ENCODE measurements around the gene CYBRD1.

The CYBRD1 gene

GRCh38 chr2:171557363-171557762 lies 35.1 kb downstream of the CYBRD1 start:
- peak in 1 of 5 experiments; percentile 60 for DNase-seq

GRCh38 chr2:171563301-171563700 lies 41.0 kb downstream of the CYBRD1 start:
- DNase-seq, result no peak

- no peak for DNase-seq
Observed at GRCh38 chr2:171564463-171564862, 42.2 kb downstream of the CYBRD1 start.

GRCh38 chr2:171566057-171566456 lies 43.8 kb downstream of the CYBRD1 start:
- DNase-seq, result no peak

GRCh38 chr2:171566753-171567152 lies 44.5 kb downstream of the CYBRD1 start:
- DNase-seq, result no peak

- DNase-seq, result no peak
Observed at GRCh38 chr2:171568089-171568488, 45.8 kb downstream of the CYBRD1 start.

GRCh38 chr2:171571721-171572120 lies 49.4 kb downstream of the CYBRD1 start:
- no peak for DNase-seq

- peak; percentile 48 to 82 (median 68) for DNase-seq
Observed at GRCh38 chr2:171574149-171574795, 52.0 kb downstream of the CYBRD1 start.

GRCh38 chr2:171575606-171576005 lies 53.3 kb downstream of the CYBRD1 start:
- no peak for DNase-seq

- DNase-seq, result no peak
Observed at GRCh38 chr2:171578127-171578803, 56.0 kb downstream of the CYBRD1 start.

- no peak for DNase-seq
Observed at GRCh38 chr2:171579481-171579880, 57.2 kb downstream of the CYBRD1 start.

GRCh38 chr2:171583566-171583965 lies 61.3 kb downstream of the CYBRD1 start:
- DNase-seq, result no peak

GRCh38 chr2:171584001-171584400 lies 61.7 kb downstream of the CYBRD1 start:
- no peak for DNase-seq

GRCh38 chr2:171587132-171587531 lies 64.9 kb downstream of the CYBRD1 start:
- DNase-seq, result no peak

GRCh38 chr2:171587567-171587966 lies 65.3 kb downstream of the CYBRD1 start:
- no peak for DNase-seq

GRCh38 chr2:171590116-171590515 lies 67.8 kb downstream of the CYBRD1 start:
- DNase-seq, result no peak

GRCh38 chr2:171592036-171592555 lies 69.8 kb downstream of the CYBRD1 start:
- no peak for DNase-seq

GRCh38 chr2:171595456-171595855 lies 73.2 kb downstream of the CYBRD1 start:
- DNase-seq, result no peak

- DNase-seq, result no peak
Observed at GRCh38 chr2:171595896-171596295, 73.6 kb downstream of the CYBRD1 start.

GRCh38 chr2:171598713-171599319 lies 76.5 kb downstream of the CYBRD1 start:
- DNase-seq, result peak in 4 of 5 experiments; percentile 6 to 73 (median 20)

- no peak for DNase-seq
Observed at GRCh38 chr2:171600126-171600525, 77.9 kb downstream of the CYBRD1 start.

- DNase-seq, result no peak
Observed at GRCh38 chr2:171602352-171602751, 80.1 kb downstream of the CYBRD1 start.

All from T-helper 2 cell (primary cell).